Activated CD4-positive, alpha-beta T cell treated with anti-CD3 and anti-CD28 coated beads for 1 hour (primary cell): ENCODE data around the gene KDM6A.
"Not testable (repeated sequence)": the region's sequence is repeated elsewhere in the genome, so short reads cannot be mapped to it uniquely, and the experiment has no call there.

Source experiments
- DNase-seq: peaks from one replicate; pipeline ENCODE4 v3.0.0-alpha.2; 2020

The KDM6A gene

DNA sequence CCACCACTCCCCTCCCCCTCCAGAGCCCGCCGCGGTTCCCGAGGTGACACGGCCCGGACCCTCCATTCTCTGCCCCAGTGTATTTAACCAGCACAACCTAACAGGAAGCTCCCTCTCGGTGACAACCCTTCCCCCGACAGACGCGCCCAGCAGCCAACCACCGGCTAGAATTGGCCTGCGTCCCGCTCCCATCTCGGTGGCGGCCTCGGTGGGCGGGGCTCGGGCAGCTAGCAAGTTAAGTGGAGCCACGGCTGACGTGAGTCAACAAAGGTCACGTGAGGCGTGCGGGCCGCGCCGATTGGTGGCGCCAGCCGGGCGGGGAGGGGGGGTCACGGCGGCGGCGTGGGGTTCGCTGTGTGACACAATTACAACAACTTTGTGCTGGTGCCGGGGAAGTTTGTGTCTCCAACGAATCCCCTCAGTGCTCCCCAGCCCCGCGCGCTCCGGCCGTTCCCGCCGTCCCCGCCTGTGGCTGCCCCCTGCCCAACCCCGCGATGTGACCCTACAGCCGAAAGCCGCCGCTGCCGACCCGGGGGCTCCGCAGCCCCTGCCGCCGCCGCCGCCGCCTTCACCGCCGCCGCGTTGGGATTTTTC lies at the start of gene KDM6A:
TSS of gene KDM6A (plus strand) at position 368 of the 594 bp plus-strand sequence. CDS start 364 bp downstream, outside the sequence.
- peak; percentile 92 for DNase-seq

DNA sequence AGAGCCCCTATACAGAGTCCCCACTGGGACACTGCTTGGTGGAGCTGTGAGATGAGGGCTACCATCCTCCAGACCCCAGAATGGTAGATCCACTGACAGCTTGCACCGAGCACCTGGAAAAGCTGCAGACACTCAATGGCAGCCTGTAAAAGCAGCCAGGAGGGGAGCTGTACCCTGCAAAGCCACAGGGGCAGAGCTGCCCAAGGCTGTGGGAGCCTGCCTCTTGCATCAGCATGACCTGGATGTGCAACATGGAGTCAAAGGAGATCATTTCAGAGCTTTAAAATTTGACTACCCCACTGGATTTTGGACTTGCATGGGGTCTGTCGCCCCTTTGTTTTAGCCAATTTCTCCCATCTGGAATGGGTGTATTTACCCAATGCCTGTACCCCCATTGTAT lies 49.8 kb upstream of the KDM6A start:
- DNase-seq = not testable (repeated sequence)

DNA sequence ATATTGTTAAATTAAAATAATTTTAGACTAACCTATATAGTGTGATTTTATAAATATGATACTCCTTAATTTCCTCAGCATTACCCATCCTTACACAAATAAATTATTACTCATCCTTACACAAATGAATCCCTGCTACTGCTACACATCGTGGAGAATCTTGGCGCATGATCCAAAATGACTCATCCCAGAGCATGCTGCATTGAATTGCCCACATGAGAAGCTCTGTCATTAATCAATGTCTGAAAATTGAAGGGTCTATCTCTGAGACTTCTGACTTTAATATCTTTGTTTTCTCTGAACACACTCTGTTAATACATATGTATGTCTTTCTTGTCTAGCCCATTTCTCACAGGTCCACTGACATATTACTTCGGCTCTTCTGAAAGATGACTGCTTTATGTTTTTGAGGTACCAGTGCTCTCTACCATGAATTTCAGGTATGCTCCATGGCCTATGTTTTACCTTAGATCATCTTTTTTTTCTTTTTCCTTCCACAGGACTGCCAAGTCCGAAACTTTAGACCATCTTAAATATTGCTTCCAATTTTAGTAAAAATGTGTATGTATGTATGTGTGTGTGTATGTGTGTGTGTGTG lies 44.9 kb upstream of the KDM6A start:
- no peak for DNase-seq

DNA sequence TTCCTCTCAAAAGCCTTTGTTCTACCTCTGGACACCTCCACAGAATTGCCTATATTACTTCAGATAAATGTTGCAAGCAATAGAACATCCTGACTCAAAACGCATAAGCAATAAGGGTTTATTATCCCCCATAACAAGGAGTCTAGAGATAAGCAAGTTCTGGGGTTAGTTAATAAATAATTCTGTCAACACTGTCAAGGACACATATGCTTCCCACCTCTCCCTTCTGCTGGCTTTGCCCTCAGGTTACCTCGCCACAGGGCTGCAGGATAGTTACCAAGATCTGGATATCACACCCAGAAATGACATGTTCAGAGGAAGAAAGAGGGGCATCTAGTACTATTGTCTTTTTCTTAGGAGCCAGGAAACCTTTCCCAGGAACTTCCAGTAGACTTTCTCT lies 43.2 kb upstream of the KDM6A start:
- DNase-seq = no peak

DNA sequence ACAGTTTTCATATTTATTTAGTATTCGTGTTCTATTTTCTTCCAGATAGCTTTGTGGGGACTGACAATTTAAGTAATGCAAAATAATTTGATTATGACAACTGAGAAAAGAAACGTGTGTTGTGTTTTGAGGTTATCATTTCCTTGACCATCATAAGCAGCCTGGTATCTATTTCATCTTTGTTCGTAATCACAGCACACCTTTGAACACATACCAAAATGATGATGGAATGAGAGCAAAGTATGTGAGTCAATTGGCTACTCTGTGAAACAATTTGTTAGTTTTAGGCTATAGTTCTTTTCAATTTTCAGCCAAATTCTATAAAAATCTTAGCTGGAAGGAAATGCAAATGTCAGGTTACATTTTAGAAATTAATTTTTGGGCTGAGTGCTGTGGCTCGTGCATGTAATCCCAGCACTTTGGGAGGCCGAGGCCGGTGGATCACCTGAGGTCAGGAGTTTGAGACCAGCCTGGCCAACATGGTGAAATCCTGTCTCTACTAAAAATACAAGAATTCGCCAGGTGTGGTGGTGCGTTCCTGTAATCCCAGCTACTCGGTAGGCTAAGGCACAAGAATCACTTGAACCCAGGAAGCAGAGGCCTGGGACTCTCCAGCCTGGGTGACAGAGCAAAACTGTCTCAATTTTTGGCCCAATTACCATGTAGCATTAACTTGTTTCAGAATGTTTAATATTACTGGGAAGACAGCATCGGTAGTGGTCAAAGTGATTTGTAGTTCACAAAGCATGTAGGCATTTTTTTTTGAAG lies 30.3 kb upstream of the KDM6A start:
- DNase-seq = no peak

DNA sequence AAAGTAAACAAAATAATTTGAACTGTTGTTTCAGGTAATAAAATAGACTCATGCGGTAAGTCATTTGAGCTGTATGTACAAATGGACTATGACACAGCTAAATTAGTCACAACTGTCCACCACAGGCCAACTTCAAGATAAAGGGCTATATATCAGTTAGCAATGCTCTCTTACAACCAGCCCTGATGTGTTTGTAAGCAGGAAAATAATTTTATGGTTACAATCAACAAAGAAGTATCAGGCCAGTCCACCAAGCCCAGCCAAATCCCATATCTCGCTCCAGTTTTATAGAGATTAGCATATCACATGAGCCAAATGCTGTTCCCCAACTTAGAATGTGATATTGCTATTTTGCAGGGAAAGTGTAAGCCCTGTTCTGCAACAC lies 29.7 kb upstream of the KDM6A start:
- no peak for DNase-seq

DNA sequence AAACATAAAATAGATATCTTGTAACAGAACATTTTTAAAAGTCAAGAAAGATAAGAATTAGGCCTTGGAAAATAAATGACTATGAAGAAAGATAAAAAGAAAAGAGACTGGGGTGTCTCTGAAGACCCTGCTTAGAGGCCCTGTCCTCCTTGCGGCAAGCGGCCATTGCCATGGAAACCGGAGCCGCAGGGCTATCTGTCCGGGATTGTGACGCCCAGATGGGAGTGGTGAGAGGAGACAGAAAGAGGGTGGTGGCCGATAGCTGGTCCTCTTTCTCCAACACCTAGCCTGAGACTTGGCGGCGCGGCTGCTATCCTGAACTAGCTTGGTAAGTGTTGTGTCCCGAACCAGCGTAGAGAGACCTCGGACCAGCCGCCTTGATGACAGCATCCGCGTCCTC lies 29.2 kb upstream of the KDM6A start, which contains the start of gene DUSP21:
TSS of gene DUSP21 (plus strand) at position 269 of the 400 bp plus-strand sequence. CDS start at position 381, 112 bp downstream.
- DNase-seq = no peak

DNA sequence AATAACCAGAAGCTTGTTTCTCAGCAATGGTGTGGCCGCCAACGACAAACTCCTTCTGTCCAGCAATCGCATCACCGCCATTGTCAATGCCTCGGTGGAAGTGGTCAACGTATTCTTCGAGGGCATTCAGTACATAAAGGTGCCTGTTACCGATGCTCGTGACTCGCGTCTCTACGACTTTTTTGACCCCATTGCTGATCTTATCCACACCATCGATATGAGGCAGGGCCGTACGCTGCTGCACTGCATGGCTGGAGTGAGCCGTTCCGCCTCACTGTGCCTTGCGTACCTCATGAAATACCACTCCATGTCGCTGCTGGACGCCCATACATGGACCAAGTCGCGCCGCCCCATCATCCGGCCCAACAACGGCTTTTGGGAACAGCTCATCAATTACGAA lies 28.8 kb upstream of the KDM6A start:
- DNase-seq = no peak

DNA sequence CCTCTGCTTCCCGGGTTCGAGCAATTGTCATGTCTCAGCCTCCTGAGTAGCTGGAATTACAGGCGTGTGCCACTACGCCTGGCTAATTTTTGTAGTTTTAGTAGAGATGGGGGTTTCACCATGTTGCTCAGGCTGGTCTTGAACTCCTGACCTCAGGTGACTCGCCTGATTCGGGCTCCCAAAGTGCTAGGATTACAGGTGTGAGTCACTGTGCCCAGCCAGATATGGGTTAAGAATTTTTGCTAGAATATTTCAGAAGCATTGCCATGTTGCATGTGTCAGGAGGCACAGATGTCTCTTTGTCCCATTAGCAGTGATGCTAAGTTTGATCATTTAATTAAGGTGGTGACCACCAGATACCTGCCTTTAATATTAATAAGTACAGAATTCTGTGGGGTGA lies 22.1 kb upstream of the KDM6A start:
- DNase-seq = not testable (repeated sequence)

DNA sequence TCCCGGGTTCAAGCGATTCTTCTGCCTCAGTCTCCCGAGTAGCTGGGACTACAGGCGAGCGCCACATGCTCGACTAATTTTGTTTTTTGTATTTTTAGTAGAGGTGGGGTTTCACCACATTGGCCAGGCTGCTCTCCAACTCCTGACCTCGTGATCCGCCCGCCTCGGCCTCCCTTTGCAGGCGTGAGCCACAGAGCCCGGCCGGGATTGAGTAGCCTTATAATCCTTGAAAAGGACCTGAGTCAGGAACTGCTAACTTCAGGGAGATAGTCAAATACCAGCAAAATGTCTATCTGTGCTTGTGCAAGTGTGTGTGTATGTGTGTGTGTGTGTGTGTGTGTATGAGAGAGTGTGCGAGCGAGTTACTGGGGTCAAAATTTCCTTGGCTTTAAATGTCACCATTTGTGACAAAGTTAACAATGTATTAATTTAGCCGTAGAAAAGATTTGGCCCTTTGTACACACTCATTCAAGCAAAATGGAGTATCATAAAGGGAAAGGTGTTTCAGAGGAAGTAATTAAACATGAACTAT lies 1.8 kb upstream of the KDM6A start:
- DNase-seq = no peak

DNA sequence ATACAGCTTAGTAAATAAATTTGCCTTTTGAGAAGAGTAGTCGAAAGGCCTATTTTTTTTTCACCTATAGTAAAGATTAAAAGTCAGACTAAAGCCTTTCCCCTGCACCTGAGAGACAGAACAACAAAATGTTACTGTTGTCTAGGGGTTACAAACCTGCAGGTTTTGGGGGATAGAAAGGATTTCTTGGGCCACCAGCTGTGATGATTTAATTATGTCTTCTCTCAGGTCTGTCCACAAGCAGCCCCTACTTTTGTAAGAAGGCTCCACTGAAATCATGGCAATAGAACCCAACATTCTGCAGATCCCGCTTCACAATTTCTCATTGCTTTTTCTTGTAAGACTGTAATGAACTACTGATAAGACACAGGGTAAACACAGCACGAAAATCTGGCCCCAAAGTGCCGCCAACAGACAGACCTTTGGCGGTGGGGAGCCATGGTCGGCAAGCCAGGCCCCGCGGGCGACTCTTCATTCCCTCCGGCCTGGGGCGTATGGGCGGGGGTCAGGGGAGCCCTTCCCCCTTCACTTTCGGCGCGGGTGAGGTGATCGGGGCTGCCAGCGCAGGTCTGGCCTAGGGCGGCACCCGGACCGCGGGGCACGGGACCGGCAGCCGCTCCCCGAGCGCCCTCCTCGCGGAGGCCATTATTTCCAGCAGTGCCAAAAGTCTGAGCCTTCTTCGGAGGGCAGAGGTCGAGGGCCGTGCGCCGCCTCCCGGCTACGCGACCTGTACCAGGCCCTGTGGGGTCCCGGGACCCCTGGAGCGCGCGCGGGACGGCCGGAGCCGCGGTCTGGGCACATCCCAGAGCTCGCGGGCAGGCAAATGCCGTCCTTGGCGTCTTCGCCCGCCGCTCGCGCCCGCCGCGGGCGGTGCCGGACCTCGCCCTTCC lies 812 bp upstream of the KDM6A start:
- no peak for DNase-seq

DNA sequence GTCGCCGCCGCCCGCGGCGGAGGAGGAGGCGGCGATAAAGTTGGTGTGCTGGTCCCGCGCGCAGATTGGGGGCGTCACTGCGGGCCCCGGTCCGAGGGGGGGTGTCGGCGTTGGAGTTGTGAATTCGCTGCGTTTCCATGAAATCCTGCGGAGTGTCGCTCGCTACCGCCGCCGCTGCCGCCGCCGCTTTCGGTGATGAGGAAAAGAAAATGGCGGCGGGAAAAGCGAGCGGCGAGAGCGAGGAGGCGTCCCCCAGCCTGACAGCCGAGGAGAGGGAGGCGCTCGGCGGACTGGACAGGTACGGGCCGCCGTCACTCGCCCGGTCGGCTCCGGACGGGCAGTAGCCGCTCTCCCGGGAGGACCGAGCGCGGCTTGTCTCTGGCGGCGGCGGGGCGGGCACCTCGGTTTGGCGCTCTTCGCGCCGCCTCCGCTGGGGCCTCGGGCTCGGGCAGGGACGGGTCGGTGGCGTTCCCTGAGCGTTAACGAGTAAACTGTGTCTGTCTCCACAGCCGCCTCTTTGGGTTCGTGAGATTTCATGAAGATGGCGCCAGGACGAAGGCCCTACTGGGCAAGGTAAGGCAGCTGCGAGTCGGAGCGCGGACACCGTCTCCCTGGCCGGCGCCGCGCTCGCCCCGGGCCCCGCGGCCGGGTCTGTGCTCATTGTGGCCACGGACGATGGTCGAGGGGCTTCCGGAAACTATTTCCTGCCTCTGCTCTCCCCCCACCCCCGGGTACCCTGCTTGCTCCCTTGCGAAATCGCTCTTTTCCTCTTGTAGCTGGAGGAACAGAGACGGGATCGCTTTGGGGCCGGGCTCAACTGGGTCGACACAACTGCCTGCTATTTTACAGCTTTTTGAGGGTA lies 658 bp downstream of the KDM6A start:
- peak; percentile 21 for DNase-seq

DNA sequence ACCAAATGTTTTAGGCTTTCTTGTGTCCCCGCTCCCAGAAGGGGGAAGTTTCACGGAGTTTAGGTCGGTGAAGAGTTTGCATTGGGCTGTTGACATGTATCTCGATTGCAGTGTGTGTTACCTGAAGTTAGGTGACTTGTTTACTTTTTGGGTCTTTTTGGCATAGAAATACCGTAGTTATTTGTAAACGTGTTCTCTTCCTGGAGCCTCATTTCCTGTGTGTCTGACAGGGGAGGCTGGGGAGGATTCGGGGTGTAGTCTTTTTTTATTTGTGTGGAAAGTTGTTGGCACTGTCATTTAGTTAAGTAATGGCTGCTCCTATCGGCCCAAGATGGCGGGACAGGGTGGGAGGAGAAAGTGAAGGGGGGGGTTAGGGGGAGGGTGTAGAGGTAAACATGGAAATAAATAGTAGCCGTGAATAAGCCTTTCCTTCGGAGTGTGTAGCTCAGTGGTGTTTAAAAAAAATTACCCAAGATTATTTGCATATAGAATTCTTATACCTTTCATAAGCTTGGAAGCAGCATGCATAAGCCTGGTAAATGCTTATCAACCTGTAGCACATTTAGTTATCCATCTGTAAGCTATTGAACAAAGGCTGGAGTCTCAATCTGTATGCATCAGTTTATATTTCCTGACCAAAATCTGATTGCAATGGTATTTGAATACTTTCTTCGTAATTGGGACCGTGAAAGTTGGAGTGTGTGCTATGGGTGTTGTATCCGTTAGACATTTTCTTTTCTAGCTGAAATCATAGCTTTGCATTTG lies 1.6 kb downstream of the KDM6A start:
- peak; percentile 15 for DNase-seq

DNA sequence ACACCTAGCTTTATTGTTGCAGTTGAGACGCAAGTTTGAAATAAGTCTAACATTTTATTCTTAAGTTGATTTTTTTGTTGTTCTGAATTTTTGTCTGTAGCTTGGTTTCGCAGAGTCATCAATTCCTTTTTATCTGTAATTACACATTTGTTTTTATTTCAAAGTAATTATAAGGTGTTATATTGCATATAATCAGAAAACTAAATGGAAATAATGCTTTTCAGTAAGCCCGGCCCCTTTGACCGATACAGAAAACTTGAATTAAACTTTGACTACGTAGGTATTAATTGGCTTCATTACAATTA lies 2.1 kb downstream of the KDM6A start:
- DNase-seq = no peak

DNA sequence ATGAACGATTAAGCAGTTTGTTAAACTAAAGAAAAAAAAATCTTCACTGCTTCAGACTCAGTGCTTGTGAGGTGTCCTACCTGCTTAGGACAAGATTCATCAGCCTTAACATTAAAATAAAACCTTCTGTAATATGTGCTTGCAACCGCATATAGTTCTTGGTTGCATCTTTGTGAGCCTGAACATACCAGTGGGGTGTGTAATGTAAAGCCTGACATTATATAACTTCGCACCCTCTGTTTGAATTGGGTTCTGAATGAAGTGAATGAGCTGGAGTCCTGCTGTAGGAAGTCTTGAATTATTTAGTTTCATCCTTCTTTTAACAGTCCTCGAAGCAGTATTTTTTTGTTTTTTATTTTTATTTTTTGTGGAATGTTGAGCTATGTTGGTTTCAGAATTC lies 3.1 kb downstream of the KDM6A start:
- no peak for DNase-seq

DNA sequence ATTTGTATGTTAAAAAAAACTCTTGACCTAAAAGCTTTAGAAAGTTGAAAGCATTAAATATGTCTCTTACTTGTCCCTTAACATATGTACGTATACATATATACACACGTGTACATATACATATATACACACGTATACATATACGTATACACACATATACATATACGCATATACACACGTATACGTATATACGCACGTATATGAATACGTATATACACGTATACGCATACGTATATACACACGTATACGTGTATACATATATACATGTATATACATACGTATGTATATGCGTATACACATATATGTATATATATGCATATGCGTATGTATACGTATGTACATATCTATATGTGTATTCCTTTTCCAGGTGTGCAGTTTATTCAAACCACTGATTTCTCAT lies 3.8 kb downstream of the KDM6A start:
- DNase-seq = no peak

DNA sequence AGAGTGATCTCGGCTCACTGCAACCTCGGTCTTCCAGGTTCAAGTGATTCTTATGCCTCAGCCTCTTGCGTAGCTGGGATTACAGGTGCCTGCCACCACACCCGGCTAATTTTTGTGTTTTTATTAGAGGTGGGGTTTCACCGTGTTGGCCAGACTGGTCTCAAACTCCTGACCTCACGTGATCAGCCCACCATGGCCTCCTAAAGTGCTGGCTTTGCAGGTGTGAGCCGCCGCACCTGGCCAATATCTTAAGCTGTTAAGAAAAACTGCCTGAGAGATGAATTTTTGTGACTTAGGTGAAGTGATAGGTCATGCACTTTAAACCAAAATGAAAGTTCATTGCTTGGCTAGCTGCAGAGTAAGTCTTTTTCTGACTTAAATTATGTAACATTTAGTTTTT lies 5.8 kb downstream of the KDM6A start:
- DNase-seq = no peak

DNA sequence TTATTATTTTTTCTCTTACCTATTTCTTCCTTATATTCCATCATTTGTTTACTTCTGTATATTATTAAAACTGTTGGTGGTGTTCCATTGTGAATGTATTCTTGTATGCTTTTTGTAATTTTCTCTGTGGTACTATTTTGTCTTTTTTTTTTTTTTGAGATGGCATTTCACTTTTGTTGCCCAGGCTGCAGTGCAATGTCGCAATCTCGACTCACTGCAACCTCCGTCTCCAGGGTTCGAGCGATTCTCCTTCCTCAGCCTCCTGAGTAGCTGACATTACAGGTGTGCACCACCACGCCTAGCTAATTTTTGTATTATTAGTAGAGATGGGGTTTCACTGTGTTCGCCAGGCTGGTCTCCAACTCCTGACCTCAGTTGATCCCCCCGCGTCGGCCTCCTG lies 8.6 kb downstream of the KDM6A start:
- no peak for DNase-seq

DNA sequence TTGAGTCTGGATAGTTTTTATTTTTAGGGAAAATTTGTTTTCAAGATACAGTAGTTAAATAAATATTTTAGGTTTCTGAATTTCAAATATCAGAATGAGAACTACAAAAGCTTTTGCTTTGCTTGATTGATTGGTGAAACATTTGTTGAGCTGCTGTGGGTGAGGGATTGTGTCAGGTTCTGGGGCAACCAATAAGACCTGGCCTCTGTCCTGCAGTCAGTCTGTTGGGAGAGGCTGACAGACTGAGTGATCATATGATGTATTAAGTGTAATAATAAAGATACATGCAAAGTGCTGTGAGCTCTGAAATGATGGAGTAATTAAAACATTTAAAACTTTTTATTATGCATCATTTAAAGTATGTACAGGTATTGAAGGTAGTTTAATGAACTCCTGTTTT lies 9.6 kb downstream of the KDM6A start:
- no peak for DNase-seq

DNA sequence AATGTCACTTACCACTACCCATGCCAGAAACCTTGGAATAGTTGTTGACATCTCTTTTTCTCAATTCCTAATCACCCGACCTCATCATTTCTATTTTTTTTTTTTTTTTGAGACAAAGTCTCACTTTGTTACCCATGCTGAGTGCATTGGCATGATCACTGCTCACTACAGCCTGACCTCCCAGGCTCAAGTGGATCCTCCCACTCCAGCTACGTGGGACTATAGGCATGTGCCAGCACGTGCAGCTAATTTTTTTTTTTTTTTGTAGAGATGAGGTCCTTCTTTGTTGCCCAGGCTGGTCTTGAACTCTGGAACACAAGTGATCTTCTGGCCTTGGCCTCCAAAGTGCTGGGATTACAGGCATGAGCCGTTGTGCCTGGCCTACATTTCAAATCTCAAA lies 12.0 kb downstream of the KDM6A start:
- DNase-seq = no peak

DNA sequence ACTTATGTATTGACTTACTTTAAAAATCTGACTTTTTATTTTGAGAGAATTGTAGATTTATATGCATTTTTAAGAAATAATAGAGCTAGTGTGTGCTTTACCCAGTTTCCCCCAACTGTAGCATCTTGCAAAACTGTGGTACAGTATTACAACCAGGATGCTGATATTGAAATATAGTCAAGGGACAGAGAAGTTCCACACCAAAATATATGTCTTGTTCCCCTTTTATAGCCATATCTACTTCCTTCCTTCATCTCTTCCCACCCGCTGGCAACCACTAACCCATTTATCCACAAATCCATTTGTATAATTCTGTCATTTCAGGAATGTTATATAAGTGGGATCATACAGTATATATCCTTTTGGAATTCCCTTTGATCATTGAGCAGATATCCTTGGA lies 16.8 kb downstream of the KDM6A start:
- no peak for DNase-seq
